ENCODE data around the gene EFCAB14. TPM values are rescaled to one million over a fixed set of nuclear protein-coding genes. Genes with fewer than 3 reads are reported as not detected.

Gene EFCAB14
- polyA plus RNA-seq, 1 donor from 2014 or later = 7.6 TPM

GRCh38 chr1:46682064-46682463 lies 36.9 kb downstream of the EFCAB14 start:
- no peak overlapping the region for H2AFZ ChIP-seq (ENCODE audit: low read depth, low read length)
- no peak overlapping the region for H3K27ac ChIP-seq (ENCODE audit: low read length)
- TF ChIP-seq EZH2 (IDR thresholded peaks at IDR 0.05; ENCODE audit: borderline replicate concordance, insufficient read depth, low read length, poor library complexity, severe bottlenecking) (no peak), POLR2AphosphoS5 (IDR thresholded peaks at IDR 0.05) (no peak), EP300 (conservative IDR thresholded peaks at IDR 0.05; ENCODE audit: poor library complexity, severe bottlenecking) (no peak), SMC3 (conservative IDR thresholded peaks at IDR 0.05; ENCODE audit: poor library complexity) (no peak), MXI1 (conservative IDR thresholded peaks at IDR 0.05; ENCODE audit: poor library complexity, severe bottlenecking) (no peak), TAF1 (IDR thresholded peaks at IDR 0.05; ENCODE audit: low read depth) (no peak), RAD21 (conservative IDR thresholded peaks at IDR 0.05) (no peak)
- TF ChIP-seq, protein P1, sequence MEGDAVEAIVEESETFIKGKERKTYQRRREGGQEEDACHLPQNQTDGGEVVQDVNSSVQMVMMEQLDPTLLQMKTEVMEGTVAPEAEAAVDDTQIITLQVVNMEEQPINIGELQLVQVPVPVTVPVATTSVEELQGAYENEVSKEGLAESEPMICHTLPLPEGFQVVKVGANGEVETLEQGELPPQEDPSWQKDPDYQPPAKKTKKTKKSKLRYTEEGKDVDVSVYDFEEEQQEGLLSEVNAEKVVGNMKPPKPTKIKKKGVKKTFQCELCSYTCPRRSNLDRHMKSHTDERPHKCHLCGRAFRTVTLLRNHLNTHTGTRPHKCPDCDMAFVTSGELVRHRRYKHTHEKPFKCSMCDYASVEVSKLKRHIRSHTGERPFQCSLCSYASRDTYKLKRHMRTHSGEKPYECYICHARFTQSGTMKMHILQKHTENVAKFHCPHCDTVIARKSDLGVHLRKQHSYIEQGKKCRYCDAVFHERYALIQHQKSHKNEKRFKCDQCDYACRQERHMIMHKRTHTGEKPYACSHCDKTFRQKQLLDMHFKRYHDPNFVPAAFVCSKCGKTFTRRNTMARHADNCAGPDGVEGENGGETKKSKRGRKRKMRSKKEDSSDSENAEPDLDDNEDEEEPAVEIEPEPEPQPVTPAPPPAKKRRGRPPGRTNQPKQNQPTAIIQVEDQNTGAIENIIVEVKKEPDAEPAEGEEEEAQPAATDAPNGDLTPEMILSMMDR (IDR thresholded peaks at IDR 0.05; ENCODE audit: poor library complexity, severe bottlenecking) = no peak
- TF ChIP-seq, protein P2, sequence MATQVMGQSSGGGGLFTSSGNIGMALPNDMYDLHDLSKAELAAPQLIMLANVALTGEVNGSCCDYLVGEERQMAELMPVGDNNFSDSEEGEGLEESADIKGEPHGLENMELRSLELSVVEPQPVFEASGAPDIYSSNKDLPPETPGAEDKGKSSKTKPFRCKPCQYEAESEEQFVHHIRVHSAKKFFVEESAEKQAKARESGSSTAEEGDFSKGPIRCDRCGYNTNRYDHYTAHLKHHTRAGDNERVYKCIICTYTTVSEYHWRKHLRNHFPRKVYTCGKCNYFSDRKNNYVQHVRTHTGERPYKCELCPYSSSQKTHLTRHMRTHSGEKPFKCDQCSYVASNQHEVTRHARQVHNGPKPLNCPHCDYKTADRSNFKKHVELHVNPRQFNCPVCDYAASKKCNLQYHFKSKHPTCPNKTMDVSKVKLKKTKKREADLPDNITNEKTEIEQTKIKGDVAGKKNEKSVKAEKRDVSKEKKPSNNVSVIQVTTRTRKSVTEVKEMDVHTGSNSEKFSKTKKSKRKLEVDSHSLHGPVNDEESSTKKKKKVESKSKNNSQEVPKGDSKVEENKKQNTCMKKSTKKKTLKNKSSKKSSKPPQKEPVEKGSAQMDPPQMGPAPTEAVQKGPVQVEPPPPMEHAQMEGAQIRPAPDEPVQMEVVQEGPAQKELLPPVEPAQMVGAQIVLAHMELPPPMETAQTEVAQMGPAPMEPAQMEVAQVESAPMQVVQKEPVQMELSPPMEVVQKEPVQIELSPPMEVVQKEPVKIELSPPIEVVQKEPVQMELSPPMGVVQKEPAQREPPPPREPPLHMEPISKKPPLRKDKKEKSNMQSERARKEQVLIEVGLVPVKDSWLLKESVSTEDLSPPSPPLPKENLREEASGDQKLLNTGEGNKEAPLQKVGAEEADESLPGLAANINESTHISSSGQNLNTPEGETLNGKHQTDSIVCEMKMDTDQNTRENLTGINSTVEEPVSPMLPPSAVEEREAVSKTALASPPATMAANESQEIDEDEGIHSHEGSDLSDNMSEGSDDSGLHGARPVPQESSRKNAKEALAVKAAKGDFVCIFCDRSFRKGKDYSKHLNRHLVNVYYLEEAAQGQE (IDR thresholded peaks at IDR 0.05; ENCODE audit: borderline replicate concordance) = no peak
- no peak overlapping the region for H3K4me3 ChIP-seq (ENCODE audit: low read length)
- H4K20me1 ChIP-seq (ENCODE audit: insufficient read depth) = no peaks in the 10 kb centered on the region
- no peaks in the 10 kb centered on the region for H3K9me3 ChIP-seq (ENCODE audit: low read length)
- no peak overlapping the region for H3K4me2 ChIP-seq (ENCODE audit: low read length)
- H3K36me3 ChIP-seq (ENCODE audit: insufficient read depth, low read length) = peaks cover 33% of the 10 kb centered on the region
- H3K27me3 ChIP-seq (ENCODE audit: insufficient read depth, low read depth, low read length) = no peaks in the 10 kb centered on the region
- H3K9me2 ChIP-seq (ENCODE audit: insufficient read depth, low read length) = no peaks in the 10 kb centered on the region
- no peaks in the 10 kb centered on the region for H3K79me2 ChIP-seq (replicated peaks; ENCODE audit: insufficient read depth, low read length)
- no peak overlapping the region for H3K9ac ChIP-seq (ENCODE audit: low read length)
- H3F3A ChIP-seq (ENCODE audit: insufficient read depth, low read length, poor library complexity, severe bottlenecking) = no peaks in the 10 kb centered on the region

- Histone ChIP-seq H4K20me1 (ENCODE audit: insufficient read depth) (no peaks in the 10 kb centered on the region), H3K4me2 (ENCODE audit: low read length) (no peak overlapping the region), H3K9ac (ENCODE audit: low read length) (no peak overlapping the region), H3K36me3 (ENCODE audit: insufficient read depth, low read length) (peaks cover 28% of the 10 kb centered on the region), H3K9me3 (ENCODE audit: low read length) (no peaks in the 10 kb centered on the region), H3F3A (ENCODE audit: insufficient read depth, low read length, poor library complexity, severe bottlenecking) (no peaks in the 10 kb centered on the region), H2AFZ (ENCODE audit: low read depth, low read length) (no peak overlapping the region), H3K9me2 (ENCODE audit: insufficient read depth, low read length) (no peaks in the 10 kb centered on the region), H3K27me3 (ENCODE audit: insufficient read depth, low read depth, low read length) (no peaks in the 10 kb centered on the region), H3K79me2 (replicated peaks; ENCODE audit: insufficient read depth, low read length) (no peaks in the 10 kb centered on the region), H3K27ac (ENCODE audit: low read length) (no peak overlapping the region), H3K4me3 (ENCODE audit: low read length) (no peak overlapping the region)
- TF ChIP-seq EZH2 (IDR thresholded peaks at IDR 0.05; ENCODE audit: borderline replicate concordance, insufficient read depth, low read length, poor library complexity, severe bottlenecking) (no peak), TAF1 (IDR thresholded peaks at IDR 0.05; ENCODE audit: low read depth) (no peak), SMC3 (conservative IDR thresholded peaks at IDR 0.05; ENCODE audit: poor library complexity) (no peak), RAD21 (conservative IDR thresholded peaks at IDR 0.05) (no peak), EP300 (conservative IDR thresholded peaks at IDR 0.05; ENCODE audit: poor library complexity, severe bottlenecking) (no peak), MXI1 (conservative IDR thresholded peaks at IDR 0.05; ENCODE audit: poor library complexity, severe bottlenecking) (no peak), POLR2AphosphoS5 (IDR thresholded peaks at IDR 0.05) (no peak)
- TF ChIP-seq, protein P2 (IDR thresholded peaks at IDR 0.05; ENCODE audit: borderline replicate concordance) = no peak
- TF ChIP-seq, protein P1 (IDR thresholded peaks at IDR 0.05; ENCODE audit: poor library complexity, severe bottlenecking) = no peak
Observed at GRCh38 chr1:46681333-46682034, 37.4 kb downstream of the EFCAB14 start.

Data from neural cell (in vitro differentiated cells).